A549 (cell line): Measurements from ENCODE around the gene VWA5B2. TPM values are rescaled to one million over a fixed set of nuclear protein-coding genes. Genes with fewer than 3 reads are reported as not detected.
A peak's percentile ranks its signal among the peaks of the same experiment; 100 is the strongest.

Source experiments
- ATAC-seq, 2 experiments: fragments of 200-7000 bp in 1 of 2; fragments of >200 bp in 1 of 2; cut with Nextera tagmentation in 1 of 2; cut with Tn5 transposase in 1 of 2; 3 replicates each; pipeline versions ENCODE4 v1.8.0 to v1.9.1; 2018 to 2020; ENCODE audit warnings: mild to moderate bottlenecking in 1 of 2, moderate library complexity in 1 of 2
- CTCF ChIA-PET: fragments of 300-600 bp; sonication (Branson Sonifier 250); formaldehyde crosslinking; extraction: SDS; loops from one replicate; lab custom pipeline; 2021; ENCODE audit warnings: antibody characterized with exemption, inconsistent platforms; lab: Yijun Ruan, JAX
- POLR2A ChIA-PET: fragments of 350-600 bp; formaldehyde crosslinking; extraction: SDS; loops from one replicate; lab custom pipeline; 2021; ENCODE audit warnings: antibody characterized with exemption, inconsistent platforms; lab: Yijun Ruan, JAX
- DNase-seq, 2 experiments: peaks; one replicate each; pipeline versions ENCODE4 v3.0.0 to v3.0.0-alpha.2; 2011 to 2016; ENCODE audit warnings: low read depth in 1 of 2, low spot score in 1 of 2
- FAIRE-seq: peaks from 2 replicates; lab custom pipeline; 2011; peaks lifted over from hg19 to GRCh38; lab: Jason Lieb, UNC
- H3K27ac ChIP-seq, 2 experiments: fragments of >200 bp; sonication (Bioruptor Twin); formaldehyde crosslinking; 3 replicates each; pipeline ENCODE4 v1.5.1; 2016 to 2017
- H3K4me1 ChIP-seq: fragments of >200 bp; sonication (Bioruptor Twin); formaldehyde crosslinking; 3 replicates; pipeline ENCODE4 v1.6.1; 2016
- H3K4me2 ChIP-seq: fragments of >200 bp; sonication (Bioruptor Twin); formaldehyde crosslinking; 3 replicates; pipeline ENCODE4 v1.6.1; 2016
- H3K4me3 ChIP-seq: fragments of >200 bp; sonication (Bioruptor Twin); formaldehyde crosslinking; 3 replicates; pipeline ENCODE4 v1.5.1; 2016
- H3K9me3 ChIP-seq: fragments of >200 bp; sonication (Bioruptor Twin); formaldehyde crosslinking; 3 replicates; pipeline ENCODE4 v1.6.1; 2016
- BHLHE40 ChIP-seq: IDR thresholded peaks from 2 replicates; pipeline ENCODE4 v1.6.1; 2012; ENCODE audit warnings: low read depth, low read length, inconsistent platforms
- CEBPB ChIP-seq, 2 experiments: fragments of >200 bp in 1 of 2; sonication (Bioruptor Twin) in 1 of 2; formaldehyde crosslinking in 1 of 2; IDR thresholded peaks; 2 replicates each; pipeline ENCODE4 v1.6.1; 2012 to 2016
- CHD2 ChIP-seq: fragments of 150-350 bp; IDR thresholded peaks from 2 replicates; pipeline ENCODE4 v1.6.1; 2014; ENCODE audit warnings: low read length; ENCODE audit not compliant: partially characterized antibody
- EHMT2 ChIP-seq: fragments of 200-600 bp; sonication (generic); IDR thresholded peaks from 2 replicates; pipeline ENCODE4 v1.6.1; 2016; ENCODE audit warnings: antibody characterized with exemption, low read depth, mild to moderate bottlenecking, moderate library complexity
- EP300 ChIP-seq, 2 experiments: fragments of >200 bp; sonication (Bioruptor Twin); formaldehyde crosslinking; IDR thresholded peaks; 2 replicates in 1 of 2; 3 replicates in 1 of 2; pipeline ENCODE4 v1.6.1; 2016 to 2017
- FOSL2 ChIP-seq, 2 experiments: fragments of 450-650 bp in 1 of 2; fragments of >200 bp in 1 of 2; sonication (Bioruptor Twin) in 1 of 2; formaldehyde crosslinking; IDR thresholded peaks; 2 replicates each; pipeline versions ENCODE4 v1.5.0 to v1.6.1; 2016 to 2020; ENCODE audit warnings: mild to moderate bottlenecking in 1 of 2, moderate library complexity in 1 of 2
- NPAS2 ChIP-seq: fragments of 250-450 bp; sonication (Bioruptor Pico); IDR thresholded peaks from 2 replicates; pipeline ENCODE4 v1.8.0; 2022; ENCODE audit warnings: mild to moderate bottlenecking, moderate library complexity, borderline replicate concordance
- PHF8 ChIP-seq: fragments of 200-600 bp; sonication (generic); IDR thresholded peaks from 2 replicates; pipeline ENCODE4 v1.6.1; 2016; ENCODE audit warnings: low read depth, mild to moderate bottlenecking, antibody characterized with exemption, moderate library complexity, borderline replicate concordance
- POLR2A ChIP-seq: IDR thresholded peaks from 2 replicates; pipeline ENCODE4 v1.6.1; 2012; ENCODE audit warnings: mild to moderate bottlenecking, low read length
- RAD21 ChIP-seq, 2 experiments: fragments of >200 bp in 1 of 2; sonication (Bioruptor Twin) in 1 of 2; formaldehyde crosslinking in 1 of 2; IDR thresholded peaks in 1 of 2; conservative IDR thresholded peaks in 1 of 2; 2 replicates in 1 of 2; 3 replicates in 1 of 2; pipeline ENCODE4 v1.6.1; 2012 to 2018; ENCODE audit warnings: inconsistent platforms in 1 of 2
- SMC3 ChIP-seq: fragments of >200 bp; sonication (Bioruptor Twin); formaldehyde crosslinking; IDR thresholded peaks from 3 replicates; pipeline ENCODE4 v1.6.1; 2018; ENCODE audit warnings: inconsistent platforms
- SREBF2 ChIP-seq: fragments of 450-650 bp; IDR thresholded peaks from 2 replicates; pipeline ENCODE4 v1.6.1; 2014; ENCODE audit warnings: mild to moderate bottlenecking, moderate library complexity
- ZC3H11A ChIP-seq: fragments of 450-650 bp; IDR thresholded peaks from 2 replicates; pipeline ENCODE4 v1.6.1; 2014; ENCODE audit warnings: antibody characterized with exemption, mild to moderate bottlenecking
- ZFP36 ChIP-seq: fragments of 450-650 bp; IDR thresholded peaks from 2 replicates; pipeline ENCODE4 v1.6.1; 2014; ENCODE audit warnings: borderline replicate concordance; ENCODE audit not compliant: partially characterized antibody
- ZNF302 ChIP-seq: fragments of 250-450 bp; sonication (Bioruptor Pico); IDR thresholded peaks from 2 replicates; pipeline ENCODE4 v1.9.0; 2021; ENCODE audit warnings: inconsistent platforms, mild to moderate bottlenecking, moderate library complexity
- WGBS: methylation state at CpG from one replicate; pipeline ENCODE4 v1.1.6; 2017; ENCODE audit errors: missing lambda C conversion rate; 5-methylcytosine and 5-hydroxymethylcytosine counted together
- polyA plus RNA-seq, 4 experiments: library from polyadenylated mRNA; depleted of rRNA in 3 of 4; stranded (reverse); fragments of >200 nt; fragmentation: RNase III in 1 of 4; extraction: RNeasy Plus Mini Kit Qiagen cat#74134 plus additional on column Dnase treatment in 1 of 4; gene quantifications; 2 replicates in 3 of 4; 3 replicates in 1 of 4; pipeline ENCODE4 v1.2.3, GENCODE V29; 2011 to 2017
- TF ChIP-seq, protein P1 (sequence below): fragments of >200 bp; sonication (Bioruptor Twin); formaldehyde crosslinking; IDR thresholded peaks from 3 replicates; pipeline ENCODE4 v1.5.1; 2016
- TF ChIP-seq, protein P2 (sequence below): IDR thresholded peaks from 2 replicates; pipeline ENCODE4 v1.6.1; 2012
- TF ChIP-seq, protein P3 (sequence below): IDR thresholded peaks from 2 replicates; pipeline ENCODE4 v1.6.1; 2012; ENCODE audit warnings: low read depth, borderline replicate concordance
- TF ChIP-seq, protein P4 (sequence below): IDR thresholded peaks from 2 replicates; pipeline ENCODE4 v1.6.1; 2012
- TF ChIP-seq, protein P5 (sequence below): fragments of 250-450 bp; sonication (Bioruptor Pico); IDR thresholded peaks from 2 replicates; pipeline ENCODE4 v1.5.0; 2020; ENCODE audit warnings: low read depth, mild to moderate bottlenecking, moderate library complexity

VWA5B2 gene
- polyA plus RNA-seq, 2 of the 4 experiments (the other 2 are of a cell fraction): 0.37 to 0.48 TPM

DNA sequence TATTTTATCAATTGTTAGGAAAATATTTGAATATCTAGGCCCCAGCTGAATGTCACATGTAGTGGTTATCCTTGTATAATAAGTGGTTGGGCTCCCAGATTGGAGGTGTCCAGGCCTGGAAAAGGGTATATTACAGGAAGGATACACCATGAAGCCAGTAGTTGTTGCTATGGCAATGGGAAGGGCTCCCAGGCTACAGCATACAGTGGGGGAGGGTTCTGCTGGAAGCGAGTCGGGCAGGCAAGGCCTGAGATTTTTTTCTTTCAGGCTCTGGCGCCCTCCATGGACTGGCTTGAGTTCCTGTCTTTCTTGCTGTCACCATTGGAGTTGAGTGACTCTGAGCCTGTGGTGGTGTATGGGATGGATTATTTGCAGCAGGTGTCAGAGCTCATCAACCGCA, 55.3 kb downstream of the VWA5B2 start (continued):
- TF ChIP-seq, protein P1, sequence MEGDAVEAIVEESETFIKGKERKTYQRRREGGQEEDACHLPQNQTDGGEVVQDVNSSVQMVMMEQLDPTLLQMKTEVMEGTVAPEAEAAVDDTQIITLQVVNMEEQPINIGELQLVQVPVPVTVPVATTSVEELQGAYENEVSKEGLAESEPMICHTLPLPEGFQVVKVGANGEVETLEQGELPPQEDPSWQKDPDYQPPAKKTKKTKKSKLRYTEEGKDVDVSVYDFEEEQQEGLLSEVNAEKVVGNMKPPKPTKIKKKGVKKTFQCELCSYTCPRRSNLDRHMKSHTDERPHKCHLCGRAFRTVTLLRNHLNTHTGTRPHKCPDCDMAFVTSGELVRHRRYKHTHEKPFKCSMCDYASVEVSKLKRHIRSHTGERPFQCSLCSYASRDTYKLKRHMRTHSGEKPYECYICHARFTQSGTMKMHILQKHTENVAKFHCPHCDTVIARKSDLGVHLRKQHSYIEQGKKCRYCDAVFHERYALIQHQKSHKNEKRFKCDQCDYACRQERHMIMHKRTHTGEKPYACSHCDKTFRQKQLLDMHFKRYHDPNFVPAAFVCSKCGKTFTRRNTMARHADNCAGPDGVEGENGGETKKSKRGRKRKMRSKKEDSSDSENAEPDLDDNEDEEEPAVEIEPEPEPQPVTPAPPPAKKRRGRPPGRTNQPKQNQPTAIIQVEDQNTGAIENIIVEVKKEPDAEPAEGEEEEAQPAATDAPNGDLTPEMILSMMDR: peak; percentile 26; the same call in 2 of the 3 replicates

DNA sequence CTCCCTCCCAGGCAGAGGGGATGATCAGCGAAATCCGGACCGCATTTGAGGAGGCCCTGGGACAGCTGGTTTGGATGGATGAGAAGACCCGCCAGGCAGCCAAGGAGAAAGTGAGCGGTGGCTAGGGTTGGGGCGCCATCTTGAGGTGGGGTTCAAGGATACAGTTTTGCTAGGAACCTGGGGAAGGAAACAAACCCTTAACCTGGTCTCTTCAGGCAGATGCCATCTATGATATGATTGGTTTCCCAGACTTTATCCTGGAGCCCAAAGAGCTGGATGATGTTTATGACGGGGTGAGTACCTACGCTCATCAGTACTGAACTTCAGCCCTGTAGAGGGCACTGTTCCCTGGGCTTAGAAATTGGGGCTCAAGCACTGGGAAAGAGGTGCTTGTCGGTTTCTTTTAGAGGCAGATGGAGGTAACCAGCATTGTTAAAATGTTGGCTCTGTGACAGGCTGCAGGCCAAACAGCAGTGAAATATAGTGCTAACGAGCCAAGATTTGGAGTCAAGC, 60.1 kb downstream of the VWA5B2 start:
- no peak overlapping the region for H3K27ac ChIP-seq
- FAIRE-seq (no peak), DNase-seq (peak; percentile 66 to 74), ATAC-seq (peak; percentile 78 to 88; a peak in 5 of 6 replicates)
- H3K4me1 ChIP-seq: no peaks in the 10 kb centered on the region
- ChIA-PET POLR2A (no interaction called here), CTCF (interaction anchor here (0.5 to 1.8 kb wide), 25 partner anchors 8 to 404 kb away, joined by 3 to 11 read pairs (median 3); partner anchors contain the start of genes EEF1AKMT4, HTR3C and VWA5B2)
- H3K4me3 ChIP-seq: no peak overlapping the region
- H3K9me3 ChIP-seq: no peaks in the 10 kb centered on the region
- 12% methylated on average over 10 of the region's 10 CpGs for WGBS
- no peak overlapping the region for H3K4me2 ChIP-seq
- TF ChIP-seq POLR2A (no peak), SMC3 (peak; percentile 36; the same call in 1 of the 3 replicates), RAD21 (conservative IDR thresholded peaks at IDR 0.05 in 1 of 2, IDR thresholded peaks at IDR 0.05 in 1 of 2) (peak; percentile 79 to 88)
- TF ChIP-seq, protein P1: peak; percentile 71

DNA sequence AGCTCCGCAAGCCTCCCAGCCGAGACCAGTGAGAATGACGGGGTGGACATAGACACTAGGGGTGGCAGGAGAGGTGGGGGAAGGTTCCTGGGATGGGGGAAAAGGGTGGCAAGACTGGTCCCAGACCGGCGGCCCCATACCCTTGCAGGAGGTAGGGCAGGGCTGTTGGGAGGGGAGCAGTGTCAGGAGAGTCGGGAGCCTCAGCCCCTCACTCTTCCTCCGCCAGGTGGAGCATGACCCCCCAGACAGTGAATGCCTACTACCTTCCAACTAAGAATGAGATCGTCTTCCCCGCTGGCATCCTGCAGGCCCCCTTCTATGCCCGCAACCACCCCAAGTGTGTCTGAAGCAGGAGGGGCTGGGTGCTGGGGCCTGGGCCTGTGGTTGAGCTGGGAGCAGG, 60.9 kb downstream of the VWA5B2 start:
- FAIRE-seq (no peak), ATAC-seq (no peak), DNase-seq (no peak)
- TF ChIP-seq, protein P2, sequence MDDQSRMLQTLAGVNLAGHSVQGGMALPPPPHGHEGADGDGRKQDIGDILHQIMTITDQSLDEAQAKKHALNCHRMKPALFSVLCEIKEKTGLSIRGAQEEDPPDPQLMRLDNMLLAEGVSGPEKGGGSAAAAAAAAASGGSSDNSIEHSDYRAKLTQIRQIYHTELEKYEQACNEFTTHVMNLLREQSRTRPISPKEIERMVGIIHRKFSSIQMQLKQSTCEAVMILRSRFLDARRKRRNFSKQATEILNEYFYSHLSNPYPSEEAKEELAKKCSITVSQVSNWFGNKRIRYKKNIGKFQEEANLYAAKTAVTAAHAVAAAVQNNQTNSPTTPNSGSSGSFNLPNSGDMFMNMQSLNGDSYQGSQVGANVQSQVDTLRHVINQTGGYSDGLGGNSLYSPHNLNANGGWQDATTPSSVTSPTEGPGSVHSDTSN: no peak
- TF ChIP-seq ZNF302 (CRISPR knock-in tag): no peak
- TF ChIP-seq FOSL2 (IDR thresholded peaks at IDR 0.05): no peak
- TF ChIP-seq FOSL2 (CRISPR knock-in tag; IDR thresholded peaks at IDR 0.05): no peak
- TF ChIP-seq, protein P3, sequence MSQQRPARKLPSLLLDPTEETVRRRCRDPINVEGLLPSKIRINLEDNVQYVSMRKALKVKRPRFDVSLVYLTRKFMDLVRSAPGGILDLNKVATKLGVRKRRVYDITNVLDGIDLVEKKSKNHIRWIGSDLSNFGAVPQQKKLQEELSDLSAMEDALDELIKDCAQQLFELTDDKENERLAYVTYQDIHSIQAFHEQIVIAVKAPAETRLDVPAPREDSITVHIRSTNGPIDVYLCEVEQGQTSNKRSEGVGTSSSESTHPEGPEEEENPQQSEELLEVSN: no peak
- H3K27ac ChIP-seq: no peak overlapping the region
- H3K9me3 ChIP-seq: no peaks in the 10 kb centered on the region
- ChIA-PET CTCF (interaction anchor here (0.5 to 1.8 kb wide), 7 partner anchors 93 to 462 kb away, joined by 3 to 7 read pairs (median 3); no protein-coding TSS in a partner anchor), POLR2A (no interaction called here)
- H3K4me1 ChIP-seq: no peaks in the 10 kb centered on the region
- H3K4me2 ChIP-seq: no peak overlapping the region
- WGBS: 75% methylated on average over 8 of the region's 10 CpGs
- no peak overlapping the region for H3K4me3 ChIP-seq

DNA sequence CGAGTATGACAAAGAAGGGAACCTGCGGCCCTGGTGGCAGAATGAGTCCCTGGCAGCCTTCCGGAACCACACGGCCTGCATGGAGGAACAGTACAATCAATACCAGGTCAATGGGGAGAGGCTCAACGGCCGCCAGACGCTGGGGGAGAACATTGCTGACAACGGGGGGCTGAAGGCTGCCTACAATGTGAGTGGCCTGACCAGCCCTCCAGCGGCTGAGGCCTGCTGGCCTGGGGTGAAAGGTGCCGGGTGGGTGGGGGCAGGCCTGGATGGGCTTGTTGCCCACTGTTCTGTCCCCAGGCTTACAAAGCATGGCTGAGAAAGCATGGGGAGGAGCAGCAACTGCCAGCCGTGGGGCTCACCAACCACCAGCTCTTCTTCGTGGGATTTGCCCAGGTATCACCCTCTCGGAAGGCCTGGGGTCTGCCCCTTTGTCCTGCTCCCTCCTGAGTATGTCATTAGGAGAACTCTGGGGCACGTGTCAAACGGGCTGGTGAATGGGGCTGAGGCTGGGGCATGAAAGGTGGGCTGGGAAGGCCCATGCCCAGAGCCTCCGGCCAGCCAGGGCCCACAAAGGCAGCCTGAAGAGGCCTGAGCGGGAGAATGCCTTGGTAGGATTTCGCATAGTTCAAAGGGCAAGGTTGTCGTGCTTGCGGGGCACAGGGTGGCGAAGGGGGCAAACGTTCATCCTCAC, 61.8 kb downstream of the VWA5B2 start:
- ATAC-seq (no peak), FAIRE-seq (no peak), DNase-seq (no peak)
- no peak overlapping the region for H3K27ac ChIP-seq
- WGBS: 70% methylated on average over 17 of the region's 22 CpGs
- no peak overlapping the region for H3K4me2 ChIP-seq
- H3K9me3 ChIP-seq: no peaks in the 10 kb centered on the region
- ChIA-PET CTCF (interaction anchor here (0.5 to 1.2 kb wide), 7 partner anchors 41 to 463 kb away, joined by 3 to 4 read pairs (median 3); partner anchors contain the start of genes EEF1AKMT4 and PARL), POLR2A (no interaction called here)
- no peak overlapping the region for H3K4me3 ChIP-seq
- H3K4me1 ChIP-seq: no peaks in the 10 kb centered on the region
- TF ChIP-seq EP300 (IDR thresholded peaks at IDR 0.05) (no peak), ZC3H11A (no peak), CHD2 (no peak), POLR2A (no peak), FOSL2 (IDR thresholded peaks at IDR 0.05) (no peak), FOSL2 (CRISPR knock-in tag; IDR thresholded peaks at IDR 0.05) (no peak), ZFP36 (no peak), PHF8 (no peak), SREBF2 (no peak), BHLHE40 (no peak), CEBPB (IDR thresholded peaks at IDR 0.05) (no peak), EHMT2 (no peak), NPAS2 (CRISPR knock-in tag) (no peak)
- TF ChIP-seq, protein P4, sequence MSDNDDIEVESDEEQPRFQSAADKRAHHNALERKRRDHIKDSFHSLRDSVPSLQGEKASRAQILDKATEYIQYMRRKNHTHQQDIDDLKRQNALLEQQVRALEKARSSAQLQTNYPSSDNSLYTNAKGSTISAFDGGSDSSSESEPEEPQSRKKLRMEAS: no peak
- TF ChIP-seq, protein P2: no peak
- TF ChIP-seq, protein P5, sequence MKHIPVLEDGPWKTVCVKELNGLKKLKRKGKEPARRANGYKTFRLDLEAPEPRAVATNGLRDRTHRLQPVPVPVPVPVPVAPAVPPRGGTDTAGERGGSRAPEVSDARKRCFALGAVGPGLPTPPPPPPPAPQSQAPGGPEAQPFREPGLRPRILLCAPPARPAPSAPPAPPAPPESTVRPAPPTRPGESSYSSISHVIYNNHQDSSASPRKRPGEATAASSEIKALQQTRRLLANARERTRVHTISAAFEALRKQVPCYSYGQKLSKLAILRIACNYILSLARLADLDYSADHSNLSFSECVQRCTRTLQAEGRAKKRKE: no peak
